NCI-H2227 (cell line): ENCODE measurements around the gene MYO15A.

Experiments
- DNase-seq: peaks from one replicate; lab custom pipeline; 2025; ENCODE audit not compliant: unreplicated experiment; lab: John Stamatoyannopoulos, UW

MYO15A gene

GRCh38 chr17:18182978-18183333 is 74.4 kb downstream of the MYO15A start:
- DNase-seq = peak; percentile 87

GRCh38 chr17:18183334-18184142 is 75.0 kb downstream of the MYO15A start, which contains the start of gene ALKBH5:
ALKBH5 (plus strand) TSS chr17:18183828; CDS start chr17:18184244, 416 bp downstream.
- DNase-seq = peak; percentile 96

GRCh38 chr17:18184143-18185031 is 75.8 kb downstream of the MYO15A start:
- peak; percentile 32 for DNase-seq

- no peak for DNase-seq
Measured at GRCh38 chr17:18185391-18185790, 76.8 kb downstream of the MYO15A start.

- no peak for DNase-seq
Measured at GRCh38 chr17:18185832-18186626, 77.5 kb downstream of the MYO15A start.

- no peak for DNase-seq
Measured at GRCh38 chr17:18186627-18186982, 78.0 kb downstream of the MYO15A start.

GRCh38 chr17:18187226-18187625 is 78.7 kb downstream of the MYO15A start:
- no peak for DNase-seq

- no peak for DNase-seq
Measured at GRCh38 chr17:18187821-18188761, 79.5 kb downstream of the MYO15A start.

- DNase-seq = no peak
Measured at GRCh38 chr17:18190628-18191235, 82.2 kb downstream of the MYO15A start.

- no peak for DNase-seq
Measured at GRCh38 chr17:18191236-18191667, 82.7 kb downstream of the MYO15A start.

GRCh38 chr17:18191967-18192366 is 83.4 kb downstream of the MYO15A start:
- no peak for DNase-seq

- no peak for DNase-seq
Measured at GRCh38 chr17:18194394-18194793, 85.8 kb downstream of the MYO15A start.

- no peak for DNase-seq
Measured at GRCh38 chr17:18194804-18195203, 86.2 kb downstream of the MYO15A start.

GRCh38 chr17:18195246-18195645 is 86.7 kb downstream of the MYO15A start:
- DNase-seq = no peak

GRCh38 chr17:18197535-18198194 is 89.1 kb downstream of the MYO15A start:
- no peak for DNase-seq

- DNase-seq = no peak
Measured at GRCh38 chr17:18198530-18198929, 90.0 kb downstream of the MYO15A start.

- DNase-seq = no peak
Measured at GRCh38 chr17:18201108-18201507, 92.6 kb downstream of the MYO15A start.

- DNase-seq = no peak
Measured at GRCh38 chr17:18203308-18203707, 94.8 kb downstream of the MYO15A start.

GRCh38 chr17:18205861-18206260 is 97.3 kb downstream of the MYO15A start:
- no peak for DNase-seq
